Caco-2 (cell line): ENCODE results near the gene SERINC2. TPM values are rescaled to one million over a fixed set of nuclear protein-coding genes. Genes with fewer than 3 reads are reported as not detected.

Experiments used
- BruUV-seq: library from RNA; stranded (reverse); fragments of 400-500 nt; replicated peaks from 2 replicates; lab custom pipeline; 2021; lab: Mats Ljungman, UMichigan
- CTCF ChIA-PET: fragments of 300-600 bp; sonication (Branson Sonifier 250); formaldehyde crosslinking; loops from one replicate; lab custom pipeline; 2022; ENCODE audit warnings: antibody characterized with exemption; lab: Charles Lee
- POLR2A ChIA-PET: fragments of 300-600 bp; sonication (Branson Sonifier 250); formaldehyde crosslinking; loops from one replicate; lab custom pipeline; 2022; ENCODE audit warnings: antibody characterized with exemption; lab: Charles Lee
- DNase-seq, 2 experiments: peaks; one replicate each; pipeline versions ENCODE4 v3.0.0 to v3.0.0-alpha.2; 2020 to 2022
- H3K27me3 ChIP-seq: replicated peaks from 2 replicates; pipeline ENCODE4 v1.6.0; 2011; ENCODE audit warnings: low read length; ENCODE audit not compliant: control insufficient read depth, insufficient read depth
- H3K36me3 ChIP-seq: 2 replicates; pipeline ENCODE4 v1.5.1; 2011; ENCODE audit warnings: low read length; ENCODE audit not compliant: control insufficient read depth, insufficient read depth
- H3K4me1 ChIP-seq: fragments of 250-450 bp; sonication (Bioruptor Pico); 2 replicates; pipeline ENCODE4 v1.5.1; 2020; ENCODE audit warnings: mild to moderate bottlenecking
- H3K4me3 ChIP-seq: 2 replicates; pipeline ENCODE4 v1.5.1; 2011; ENCODE audit warnings: low read depth, mild to moderate bottlenecking, control low read depth, low read length
- H3K9me3 ChIP-seq: fragments of 250-450 bp; sonication (Bioruptor Pico); 2 replicates; pipeline ENCODE4 v1.5.1; 2020; ENCODE audit warnings: mild to moderate bottlenecking, moderate library complexity
- H3K27ac Mint-ChIP-seq: one replicate; pipeline ENCODE4 v1.8.0; 2022; ENCODE audit warnings: mixed read lengths; ENCODE audit not compliant: unreplicated experiment
- H3K27me3 Mint-ChIP-seq: one replicate; pipeline ENCODE4 v1.8.0; 2022; ENCODE audit warnings: mixed read lengths; ENCODE audit not compliant: insufficient read depth, unreplicated experiment
- H3K36me3 Mint-ChIP-seq: one replicate; pipeline ENCODE4 v1.8.0; 2022; ENCODE audit warnings: mild to moderate bottlenecking, mixed read lengths; ENCODE audit not compliant: insufficient read depth, unreplicated experiment
- H3K4me1 Mint-ChIP-seq: one replicate; pipeline ENCODE4 v1.8.0; 2022; ENCODE audit warnings: low read depth, mixed read lengths; ENCODE audit not compliant: unreplicated experiment
- H3K4me3 Mint-ChIP-seq: one replicate; pipeline ENCODE4 v1.8.0; 2022; ENCODE audit warnings: mild to moderate bottlenecking, moderate library complexity, mixed read lengths; ENCODE audit not compliant: unreplicated experiment
- H3K9me3 Mint-ChIP-seq: one replicate; pipeline ENCODE4 v1.8.0; 2022; ENCODE audit warnings: mixed read lengths; ENCODE audit not compliant: unreplicated experiment
- intact Hi-C: fragments of 100-400 bp; cut with micrococcal nuclease; formaldehyde crosslinking; loops from one replicate; pipeline ENCODE4 v1.10.0; 2022; ENCODE audit not compliant: unreplicated experiment
- total RNA-seq: library from RNA; stranded (reverse); gene quantifications from 2 replicates; pipeline ENCODE4 v1.2.3, GENCODE V29; 2022
- TF ChIP-seq, protein P1 (sequence below), 2 experiments: fragments of 200-600 bp in 1 of 2; IDR thresholded peaks; 1 replicate in 1 of 2; 2 replicates in 1 of 2; pipeline versions ENCODE4 v1.5.1 to v1.8.0; 2011 to 2022; ENCODE audit warnings: antibody characterized with exemption in 1 of 2, control low read depth in 1 of 2, inconsistent platforms in 1 of 2, low read depth in 1 of 2, low read length in 1 of 2, mild to moderate bottlenecking in 1 of 2, moderate library complexity in 1 of 2; ENCODE audit not compliant: insufficient read depth in 1 of 2, severe bottlenecking in 1 of 2, unreplicated experiment in 1 of 2

SERINC2 gene
- total RNA-seq, 1 experiment from 2014 or later: 30.0 TPM

DNA sequence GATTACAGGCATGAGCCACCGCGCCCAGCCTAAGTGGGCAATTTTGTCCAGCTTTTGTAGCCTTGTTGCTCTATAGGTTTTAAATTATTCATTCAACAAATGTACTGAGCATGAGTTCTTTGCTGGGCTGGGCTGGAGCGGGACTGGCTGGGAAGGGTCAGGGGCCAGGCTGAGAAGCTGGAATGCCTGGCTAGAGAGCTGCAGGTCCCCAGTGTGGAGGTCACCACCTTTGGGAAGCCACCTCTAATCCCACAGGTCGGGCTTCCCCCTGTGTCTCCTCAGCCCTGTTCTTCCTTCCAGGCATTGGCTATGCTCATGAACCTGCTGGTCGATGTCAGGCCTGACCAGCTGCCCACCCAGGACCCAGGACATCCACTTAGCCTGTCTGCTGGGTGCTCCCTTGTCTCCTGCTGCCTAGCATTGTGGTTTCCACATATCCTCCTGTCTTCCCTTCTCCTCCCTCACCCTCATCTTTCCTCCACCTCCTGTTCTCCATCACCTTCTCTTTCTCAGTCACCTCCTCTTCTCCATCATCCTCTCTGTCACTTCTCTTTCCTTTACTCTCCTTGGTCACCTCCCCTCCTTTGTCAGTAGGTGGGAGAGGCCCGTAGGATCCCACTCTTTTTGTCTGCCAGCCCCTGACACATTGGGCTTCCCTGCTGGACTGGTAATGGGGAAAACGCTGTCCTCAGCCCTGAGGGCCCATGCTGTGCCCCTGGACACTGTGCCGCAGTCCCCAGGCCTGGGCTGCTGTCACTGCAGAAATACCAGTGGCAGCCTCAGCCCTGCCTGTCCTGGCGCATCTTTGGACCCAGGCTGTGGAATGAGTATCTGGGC lies 23.8 kb downstream of the SERINC2 start:
- H3K4me1 Mint-ChIP-seq: peaks cover 5% of the 10 kb centered on the region
- H3K9me3 Mint-ChIP-seq: no peaks in the 10 kb centered on the region
- H3K27me3 Mint-ChIP-seq: no peaks in the 10 kb centered on the region
- Histone ChIP-seq H3K4me3 (no peak overlapping the region), H3K36me3 (no peaks in the 10 kb centered on the region), H3K9me3 (no peaks in the 10 kb centered on the region), H3K4me1 (no peaks in the 10 kb centered on the region), H3K27me3 (no peaks in the 10 kb centered on the region)
- no peak for DNase-seq
- ChIA-PET POLR2A (interaction anchor here (0.6 kb wide), 1 partner anchor 113 kb away, joined by 5 read pairs; no protein-coding TSS in a partner anchor), CTCF (no interaction called here)
- intact Hi-C loops: no loop called here
- BruUV-seq: no TSS peak
- no peak overlapping the region for H3K27ac Mint-ChIP-seq
- H3K4me3 Mint-ChIP-seq: no peak overlapping the region
- H3K36me3 Mint-ChIP-seq: no peaks in the 10 kb centered on the region
- TF ChIP-seq, protein P1, sequence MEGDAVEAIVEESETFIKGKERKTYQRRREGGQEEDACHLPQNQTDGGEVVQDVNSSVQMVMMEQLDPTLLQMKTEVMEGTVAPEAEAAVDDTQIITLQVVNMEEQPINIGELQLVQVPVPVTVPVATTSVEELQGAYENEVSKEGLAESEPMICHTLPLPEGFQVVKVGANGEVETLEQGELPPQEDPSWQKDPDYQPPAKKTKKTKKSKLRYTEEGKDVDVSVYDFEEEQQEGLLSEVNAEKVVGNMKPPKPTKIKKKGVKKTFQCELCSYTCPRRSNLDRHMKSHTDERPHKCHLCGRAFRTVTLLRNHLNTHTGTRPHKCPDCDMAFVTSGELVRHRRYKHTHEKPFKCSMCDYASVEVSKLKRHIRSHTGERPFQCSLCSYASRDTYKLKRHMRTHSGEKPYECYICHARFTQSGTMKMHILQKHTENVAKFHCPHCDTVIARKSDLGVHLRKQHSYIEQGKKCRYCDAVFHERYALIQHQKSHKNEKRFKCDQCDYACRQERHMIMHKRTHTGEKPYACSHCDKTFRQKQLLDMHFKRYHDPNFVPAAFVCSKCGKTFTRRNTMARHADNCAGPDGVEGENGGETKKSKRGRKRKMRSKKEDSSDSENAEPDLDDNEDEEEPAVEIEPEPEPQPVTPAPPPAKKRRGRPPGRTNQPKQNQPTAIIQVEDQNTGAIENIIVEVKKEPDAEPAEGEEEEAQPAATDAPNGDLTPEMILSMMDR (IDR thresholded peaks at IDR 0.05; ENCODE audit: insufficient read depth in 1 of 2, low read depth in 1 of 2, low read length in 1 of 2, severe bottlenecking in 1 of 2, unreplicated experiment in 1 of 2): no peak

DNA sequence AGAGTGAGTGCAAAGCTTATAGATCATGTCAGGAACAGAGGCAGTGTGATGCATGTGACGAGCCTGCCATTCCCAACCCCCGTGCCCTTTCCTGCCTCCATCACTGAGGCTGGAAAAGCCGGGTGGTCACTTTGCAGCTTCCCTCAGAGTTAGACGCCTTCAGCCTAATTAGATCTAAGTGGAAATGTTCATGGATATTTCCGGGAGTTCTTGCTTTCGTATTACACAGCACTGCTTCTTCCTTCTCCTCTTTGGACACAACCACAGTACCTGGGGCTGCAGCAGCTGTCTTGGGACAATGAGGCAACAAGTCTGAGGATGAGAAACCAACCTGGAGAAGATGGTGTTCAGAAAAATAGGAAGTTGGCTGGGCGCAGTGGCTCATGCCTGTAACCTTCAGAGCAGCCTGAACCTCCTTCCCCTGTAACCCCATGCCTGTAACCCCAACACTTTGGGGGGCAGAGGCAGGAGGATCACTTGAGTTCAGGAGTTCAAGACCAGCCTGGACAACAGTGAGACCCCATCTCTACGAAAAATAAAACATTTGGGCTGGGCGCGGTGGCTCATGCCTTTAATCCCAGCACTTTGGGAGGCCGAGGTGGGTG lies 24.5 kb downstream of the SERINC2 start:
- BruUV-seq: no TSS peak
- POLR2A ChIA-PET: no interaction called here

DNA sequence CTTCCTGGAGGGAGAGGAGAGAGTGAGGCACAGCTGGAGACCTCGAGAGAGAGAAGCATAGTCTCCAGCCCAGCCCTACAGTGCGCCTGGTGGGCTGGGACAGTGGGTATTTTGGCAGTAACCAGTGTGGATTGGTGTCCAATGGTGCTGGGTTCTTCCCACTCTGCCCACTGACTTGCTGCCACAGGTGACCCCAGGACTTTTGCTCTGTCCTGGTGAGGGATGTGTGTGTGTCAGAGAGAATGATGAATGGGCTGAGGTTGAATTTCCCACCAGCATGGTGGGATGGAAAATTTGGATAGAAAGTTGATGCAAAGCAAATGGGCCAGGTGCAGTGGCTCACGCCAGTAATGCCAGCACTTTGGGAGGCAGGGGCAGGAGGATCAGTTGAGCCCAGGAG lies 26.3 kb downstream of the SERINC2 start:
- CTCF ChIA-PET: no interaction called here
- peaks cover 8% of the 10 kb centered on the region for H3K4me1 Mint-ChIP-seq
- Histone ChIP-seq H3K27me3 (no peaks in the 10 kb centered on the region), H3K4me1 (peaks cover under 1% of the 10 kb centered on the region; the same call in 1 of the 2 replicates), H3K4me3 (no peak overlapping the region), H3K9me3 (no peaks in the 10 kb centered on the region), H3K36me3 (no peaks in the 10 kb centered on the region)
- no peak overlapping the region for H3K4me3 Mint-ChIP-seq
- TF ChIP-seq, protein P1 (IDR thresholded peaks at IDR 0.05; ENCODE audit: insufficient read depth in 1 of 2, low read depth in 1 of 2, low read length in 1 of 2, severe bottlenecking in 1 of 2, unreplicated experiment in 1 of 2): no peak
- BruUV-seq: no TSS peak
- POLR2A ChIA-PET: no interaction called here
- H3K9me3 Mint-ChIP-seq: no peaks in the 10 kb centered on the region
- no peaks in the 10 kb centered on the region for H3K36me3 Mint-ChIP-seq
- H3K27ac Mint-ChIP-seq: no peak overlapping the region
- no peak for DNase-seq
- no peaks in the 10 kb centered on the region for H3K27me3 Mint-ChIP-seq
- intact Hi-C loops: no loop called here

More for the DNA sequence above, 24.5 kb downstream of the SERINC2 start:
- CTCF ChIA-PET: no interaction called here
- H3K4me3 Mint-ChIP-seq: no peak overlapping the region
- Histone ChIP-seq H3K4me3 (no peak overlapping the region), H3K9me3 (no peaks in the 10 kb centered on the region), H3K36me3 (no peaks in the 10 kb centered on the region), H3K4me1 (no peaks in the 10 kb centered on the region), H3K27me3 (no peaks in the 10 kb centered on the region)
- no peaks in the 10 kb centered on the region for H3K9me3 Mint-ChIP-seq
- no peaks in the 10 kb centered on the region for H3K36me3 Mint-ChIP-seq
- H3K4me1 Mint-ChIP-seq: peaks cover 8% of the 10 kb centered on the region
- no peak overlapping the region for H3K27ac Mint-ChIP-seq
- TF ChIP-seq, protein P1 (IDR thresholded peaks at IDR 0.05; ENCODE audit: insufficient read depth in 1 of 2, low read depth in 1 of 2, low read length in 1 of 2, severe bottlenecking in 1 of 2, unreplicated experiment in 1 of 2): no peak
- DNase-seq: no peak
- intact Hi-C loops: no loop called here
- no peaks in the 10 kb centered on the region for H3K27me3 Mint-ChIP-seq
